GM11168 (cell line): Measurements from ENCODE around the gene NRF1.

Experiments used
- in situ Hi-C: fragments of 300-500 bp; cut with MboI; formaldehyde crosslinking; loops from one replicate; pipeline ENCODE4 v1.12.0; 2022; ENCODE audit warnings: low sequenced_read_pairs; ENCODE audit not compliant: unreplicated experiment

Gene NRF1

DNA sequence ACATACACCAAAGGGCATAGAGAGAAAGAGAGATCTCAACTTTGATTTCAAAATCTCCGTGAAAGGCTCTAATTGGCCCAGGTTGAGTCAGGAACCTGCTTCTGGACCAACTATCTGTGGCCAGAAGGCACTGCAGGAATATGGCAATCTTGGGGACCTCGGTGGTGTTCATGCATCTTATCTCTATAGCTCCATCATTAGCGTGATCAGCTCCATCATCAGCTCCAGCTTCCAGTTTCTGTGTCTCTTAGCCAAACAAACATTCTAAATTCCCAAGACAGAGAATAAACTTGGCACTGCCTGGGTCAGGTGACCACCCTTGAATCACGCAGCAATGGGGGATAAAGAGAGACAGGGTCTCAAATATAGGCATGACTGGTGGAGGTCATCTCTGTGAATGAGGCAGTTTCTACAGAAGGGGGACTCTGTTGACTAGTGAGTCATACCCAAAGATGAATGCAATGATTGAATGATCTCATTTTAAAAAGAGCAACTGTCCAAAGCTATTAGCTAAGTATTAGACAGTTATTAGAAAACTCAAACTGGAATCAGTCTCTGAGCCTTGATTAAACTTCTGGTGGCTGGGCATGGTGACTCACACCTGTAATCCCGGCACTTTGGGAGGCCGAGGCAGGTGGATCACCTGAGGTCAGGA lies 5.4 kb upstream of the NRF1 start:
- in situ Hi-C loops = no loop called here

DNA sequence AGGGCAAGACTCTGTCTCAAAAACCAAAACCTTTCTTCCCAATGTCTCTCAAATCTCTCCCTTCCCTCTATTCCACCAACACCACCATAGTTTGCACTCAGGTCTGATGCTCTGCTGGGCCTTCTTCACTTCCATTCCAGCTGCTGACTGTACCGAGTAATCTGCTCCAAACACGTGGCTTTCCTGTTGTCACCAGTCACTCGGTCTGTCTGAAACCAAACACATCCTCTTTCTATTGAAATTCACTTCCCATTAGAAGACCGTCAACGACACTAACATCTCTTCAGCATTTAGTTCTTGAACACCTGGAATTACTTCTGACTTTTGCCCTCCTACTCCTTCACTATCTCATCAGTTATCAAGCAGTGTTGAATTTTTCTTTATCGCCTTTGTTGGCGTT lies 4.7 kb upstream of the NRF1 start:
- in situ Hi-C loops = no loop called here

DNA sequence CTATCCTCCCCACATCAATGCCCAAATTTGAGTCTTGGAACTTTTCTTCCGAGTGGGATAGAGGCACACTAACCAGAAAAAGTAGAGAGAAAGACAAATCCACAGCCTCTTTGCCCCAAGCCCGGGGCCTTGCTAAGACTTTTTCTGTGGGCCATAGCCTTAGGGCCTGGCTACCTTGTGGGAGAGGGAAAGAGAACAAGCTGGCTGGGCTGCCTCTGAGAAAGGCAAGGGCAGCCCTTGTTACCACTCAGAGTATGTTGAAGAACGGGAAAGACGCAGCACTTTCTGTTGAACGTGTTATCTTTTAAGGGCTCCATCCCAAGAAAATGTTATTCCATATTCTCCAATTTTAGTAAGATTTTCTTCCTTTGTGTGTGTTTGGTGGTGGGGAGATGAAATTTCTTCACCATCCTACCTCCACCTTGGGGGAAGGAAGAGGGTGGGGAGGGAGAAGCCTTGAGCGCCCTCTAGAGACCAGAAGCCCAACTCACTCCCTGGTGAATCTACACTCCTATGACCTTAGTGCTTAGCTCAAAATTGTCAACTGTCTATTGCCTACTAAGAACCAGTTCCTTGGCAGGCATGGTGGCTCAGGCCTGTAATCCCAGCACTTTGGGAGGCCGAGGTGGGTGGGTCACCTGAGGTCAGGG lies 3.9 kb upstream of the NRF1 start:
- in situ Hi-C loops = no loop called here

DNA sequence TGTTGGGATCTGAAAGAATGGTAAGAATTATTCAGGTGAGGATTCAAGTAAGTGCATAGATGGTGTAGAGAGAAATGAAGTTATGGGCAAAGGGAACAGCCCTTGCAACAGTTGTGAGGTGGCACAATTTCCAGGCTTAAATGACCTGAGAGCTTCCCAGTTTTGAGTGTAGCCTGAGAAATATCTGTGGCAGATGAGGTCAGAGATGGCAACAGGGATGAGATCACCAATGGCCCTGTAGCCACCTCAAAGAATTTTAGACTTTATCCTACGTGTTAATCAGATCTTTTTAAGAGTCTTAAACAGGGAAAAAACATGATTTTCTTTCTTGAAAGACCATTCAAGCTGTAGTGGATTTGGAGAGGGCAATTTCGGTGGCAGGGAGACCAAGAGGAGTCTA lies 1.9 kb upstream of the NRF1 start:
- in situ Hi-C loops = no loop called here

DNA sequence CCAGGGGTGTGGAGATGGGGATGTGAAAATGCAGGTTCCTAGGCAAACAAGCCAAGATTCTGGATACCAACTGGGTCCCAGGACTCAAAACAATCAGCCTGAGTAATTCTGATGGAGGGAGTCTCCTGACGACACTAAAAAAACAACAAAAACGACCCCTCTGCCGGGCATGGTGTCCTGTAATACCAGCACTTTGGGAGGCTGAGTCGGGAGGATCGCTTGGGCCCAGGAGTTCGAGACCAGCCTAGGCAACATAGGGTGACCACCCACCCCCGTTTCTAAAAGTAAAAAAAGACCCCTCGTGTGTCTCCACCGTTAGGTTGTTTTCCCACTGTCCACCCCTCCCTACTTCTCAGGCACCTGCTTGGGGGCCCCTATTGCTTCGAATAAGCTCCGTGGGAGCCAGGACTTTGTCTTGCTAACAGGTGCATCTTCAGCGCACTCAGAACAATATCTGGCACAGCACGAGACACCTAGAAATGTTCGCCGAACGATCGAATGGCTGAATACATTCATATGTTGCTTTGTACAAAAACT lies 743 bp upstream of the NRF1 start:
- in situ Hi-C loops = no loop called here

DNA sequence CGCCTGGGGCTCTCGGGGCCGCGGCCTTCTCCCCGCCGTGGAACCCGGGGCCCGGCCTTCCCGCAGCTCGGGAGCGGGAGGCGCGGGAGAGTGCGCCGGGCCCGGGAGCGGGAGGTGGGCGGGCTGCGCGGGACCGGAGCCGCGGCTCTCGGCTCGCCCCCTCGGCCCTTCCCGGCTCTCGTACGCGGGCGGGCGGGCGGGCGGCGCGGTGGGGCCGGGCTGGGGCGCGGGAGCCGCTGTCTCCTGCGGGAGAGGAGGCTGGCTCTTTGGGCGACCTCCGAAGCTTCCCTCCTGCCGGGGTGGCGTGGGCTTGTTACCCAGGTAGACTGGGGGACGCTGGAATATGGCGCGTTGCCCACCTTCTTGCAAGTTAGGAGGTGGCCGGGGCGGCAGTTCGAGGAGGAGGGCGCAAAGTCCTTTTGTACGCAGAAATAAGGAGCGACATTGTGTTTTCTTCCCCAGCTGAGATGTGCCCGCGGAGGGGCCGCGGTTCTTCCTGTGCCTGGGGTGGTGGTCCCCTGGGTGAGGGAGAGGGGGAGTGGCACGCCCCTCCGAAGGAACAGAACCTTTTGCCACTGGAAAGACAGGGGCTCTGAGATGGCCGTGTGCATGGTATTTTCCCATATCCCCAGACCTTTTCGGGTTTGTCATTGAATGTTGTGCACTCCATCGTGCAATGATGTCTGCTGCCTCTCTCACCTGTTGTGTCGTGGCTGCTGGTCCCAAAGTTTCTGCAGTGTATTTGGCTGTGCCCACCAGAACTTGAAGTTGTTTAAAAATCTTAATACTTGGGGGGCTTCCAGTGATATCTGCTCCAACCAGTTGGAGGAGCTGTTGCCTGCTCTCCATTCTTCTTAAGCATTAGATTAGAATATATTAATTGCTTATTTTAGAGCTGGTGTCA lies 844 bp downstream of the NRF1 start:
- in situ Hi-C loops = no loop called here

DNA sequence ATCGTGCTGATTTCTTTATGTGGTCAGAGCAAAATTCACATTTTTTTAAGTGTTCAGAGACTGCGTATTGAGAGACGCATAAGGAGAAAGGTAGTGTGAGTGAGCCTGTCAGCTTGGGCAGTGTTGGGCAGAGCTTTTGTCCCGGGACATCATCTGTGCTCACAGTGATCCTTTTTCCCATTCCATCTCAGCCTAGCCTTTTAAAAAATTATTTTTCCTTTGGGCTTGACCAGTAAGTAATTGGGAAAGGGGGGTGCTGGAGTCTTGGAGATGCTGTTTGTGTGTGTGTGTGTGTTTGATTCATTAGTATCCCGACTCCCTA lies 1.5 kb downstream of the NRF1 start:
- in situ Hi-C loops = no loop called here

DNA sequence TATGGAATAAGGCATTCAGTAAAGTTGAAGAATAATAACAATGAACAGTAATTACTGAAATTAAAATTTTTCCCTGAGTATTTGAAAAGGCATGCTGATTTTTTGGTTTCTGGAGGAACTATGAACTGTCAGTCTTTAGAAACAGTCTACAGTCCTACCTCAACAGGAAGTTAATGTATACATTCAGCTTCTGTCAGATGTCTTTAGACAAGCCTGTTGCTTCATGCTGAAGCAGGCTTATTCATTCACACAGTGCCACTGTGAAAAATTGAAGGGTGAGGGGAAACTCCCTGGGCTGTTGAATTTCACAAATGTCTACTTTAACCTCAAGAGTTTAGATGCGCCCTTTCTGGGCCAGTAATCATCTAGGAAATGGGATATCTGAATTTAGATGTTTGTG lies 3.5 kb downstream of the NRF1 start:
- in situ Hi-C loops = no loop called here

DNA sequence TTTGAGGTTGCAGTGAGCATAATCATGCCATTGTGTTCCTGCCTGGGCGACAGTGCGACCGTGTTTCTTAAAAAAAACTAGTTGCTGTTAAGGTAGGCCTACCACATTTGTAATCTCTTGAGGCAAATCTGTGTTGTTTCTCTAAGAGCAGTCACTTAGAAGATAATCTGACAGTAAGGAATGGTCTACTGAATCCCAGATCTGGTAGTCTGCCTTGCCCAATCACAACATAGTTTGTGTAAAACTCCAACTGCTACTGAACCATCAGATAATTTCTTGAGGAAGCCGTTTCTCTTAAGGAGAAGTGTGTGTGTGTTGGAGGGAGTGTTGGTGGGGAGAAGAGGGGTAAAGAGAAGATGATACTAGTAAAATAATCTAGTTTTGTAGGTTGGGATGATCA lies 5.0 kb downstream of the NRF1 start:
- in situ Hi-C loops = no loop called here

DNA sequence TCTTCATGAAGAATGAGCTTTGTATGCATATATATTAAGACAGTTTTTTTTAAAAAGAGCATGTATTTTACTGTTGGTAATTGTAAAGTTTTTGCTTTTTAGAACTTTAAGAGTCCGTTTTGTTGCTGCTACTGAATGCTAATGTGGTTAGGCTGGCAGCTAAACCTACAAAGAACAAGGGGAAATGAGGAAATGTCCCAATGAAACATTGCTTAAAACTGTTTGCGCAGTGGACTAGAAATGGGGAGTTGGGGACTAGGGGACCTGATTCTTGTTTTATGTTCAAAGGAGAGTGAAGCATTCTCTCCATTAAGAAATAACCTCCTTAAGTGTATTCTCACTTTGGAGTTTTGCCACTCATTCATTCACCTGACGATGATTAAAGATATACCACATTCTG lies 5.7 kb downstream of the NRF1 start:
- in situ Hi-C loops = no loop called here

DNA sequence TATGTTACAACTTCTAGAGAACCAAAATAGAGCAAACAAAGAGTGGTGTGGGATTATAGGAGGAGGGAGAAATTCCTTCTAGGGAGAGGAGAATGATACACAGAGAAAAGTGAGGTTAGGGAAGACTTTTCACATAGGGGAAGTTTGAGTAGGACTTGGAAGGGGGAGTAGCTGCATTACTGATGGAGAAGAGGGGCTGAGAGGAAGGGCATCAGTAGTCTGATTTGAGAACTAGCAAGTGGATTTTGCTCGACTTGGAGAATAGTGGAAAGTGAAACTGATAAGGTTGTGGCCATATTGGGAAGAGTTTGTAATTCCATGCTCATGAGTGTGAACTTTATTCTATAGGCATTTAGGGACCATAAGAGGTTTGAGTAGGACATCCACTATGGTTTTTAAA lies 6.1 kb downstream of the NRF1 start:
- in situ Hi-C loops = no loop called here

DNA sequence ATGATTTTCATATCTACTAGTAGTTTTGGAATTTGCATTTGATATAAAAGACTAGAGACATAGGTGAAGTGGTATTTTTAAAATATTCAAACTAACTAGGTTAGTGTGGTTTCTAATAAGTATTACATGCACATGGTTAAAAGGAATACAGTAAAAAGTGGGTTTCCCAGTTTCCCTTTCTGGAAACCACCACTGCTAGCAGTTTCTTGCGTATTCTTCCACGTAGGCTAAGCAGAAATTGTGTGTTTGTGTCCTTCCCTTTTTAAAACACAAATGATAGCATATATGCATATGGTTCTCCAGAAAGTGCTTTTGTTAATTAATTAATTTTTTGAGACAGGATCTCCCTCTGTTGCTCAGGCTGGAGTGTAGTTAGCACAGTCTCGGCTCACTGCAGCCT lies 15.4 kb downstream of the NRF1 start:
- in situ Hi-C loops = loop anchor here (25.0 kb wide), 1 partner anchor 265 kb away; no protein-coding TSS in a partner anchor

DNA sequence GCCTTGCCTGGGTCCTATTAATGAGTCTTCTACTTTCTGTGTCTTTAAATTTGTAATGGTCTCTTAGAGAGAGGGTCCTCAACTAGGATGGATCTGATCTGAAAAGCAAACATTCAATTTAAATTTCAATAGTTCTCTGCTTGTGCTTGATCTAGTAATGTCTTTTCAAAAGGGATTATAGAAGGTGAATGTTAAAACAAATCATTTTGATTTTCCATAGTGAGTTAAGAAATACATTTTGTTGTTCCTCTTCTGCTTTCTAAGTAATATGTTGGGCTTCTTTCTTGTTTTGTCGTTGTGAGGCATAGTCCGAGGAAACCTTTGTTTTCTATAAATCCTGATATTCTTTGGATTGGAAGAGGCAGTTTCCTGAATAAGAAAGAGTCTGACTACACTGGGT lies 18.8 kb downstream of the NRF1 start:
- in situ Hi-C loops = loop anchor here (25.0 kb wide), 1 partner anchor 268 kb away; no protein-coding TSS in a partner anchor

DNA sequence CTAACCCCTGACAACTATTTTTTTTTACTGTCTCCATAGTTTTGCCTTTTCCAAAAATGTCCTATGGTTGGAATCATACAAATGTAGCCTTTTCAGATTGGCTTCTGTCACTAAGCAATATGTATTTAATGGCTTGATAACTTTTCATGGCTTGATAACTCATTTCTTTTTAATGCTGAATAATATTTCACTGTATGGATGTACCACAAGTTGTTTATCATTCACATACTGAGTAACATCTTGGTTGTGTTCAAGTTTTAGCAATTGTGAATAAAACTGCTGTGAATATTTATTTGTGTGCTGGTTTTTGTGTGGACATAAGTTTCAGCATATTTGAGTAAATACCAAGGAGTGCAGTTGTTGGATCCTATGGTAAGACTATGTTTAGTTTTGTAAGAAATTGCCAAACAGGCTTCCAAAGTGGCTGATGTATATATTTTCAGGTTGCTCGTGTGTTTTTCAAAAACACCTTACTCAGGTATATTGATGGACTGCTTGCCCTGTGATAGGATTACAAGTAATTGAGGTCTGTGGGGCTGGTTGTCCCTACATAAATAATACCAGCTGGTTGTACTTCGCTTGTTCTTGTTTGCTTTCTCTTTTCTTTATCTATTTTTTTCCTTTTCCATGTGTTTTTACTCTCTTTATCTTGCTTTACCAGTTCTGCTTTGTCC lies 23.0 kb downstream of the NRF1 start:
- in situ Hi-C loops = loop anchor here (25.0 kb wide), 1 partner anchor 272 kb away; no protein-coding TSS in a partner anchor

DNA sequence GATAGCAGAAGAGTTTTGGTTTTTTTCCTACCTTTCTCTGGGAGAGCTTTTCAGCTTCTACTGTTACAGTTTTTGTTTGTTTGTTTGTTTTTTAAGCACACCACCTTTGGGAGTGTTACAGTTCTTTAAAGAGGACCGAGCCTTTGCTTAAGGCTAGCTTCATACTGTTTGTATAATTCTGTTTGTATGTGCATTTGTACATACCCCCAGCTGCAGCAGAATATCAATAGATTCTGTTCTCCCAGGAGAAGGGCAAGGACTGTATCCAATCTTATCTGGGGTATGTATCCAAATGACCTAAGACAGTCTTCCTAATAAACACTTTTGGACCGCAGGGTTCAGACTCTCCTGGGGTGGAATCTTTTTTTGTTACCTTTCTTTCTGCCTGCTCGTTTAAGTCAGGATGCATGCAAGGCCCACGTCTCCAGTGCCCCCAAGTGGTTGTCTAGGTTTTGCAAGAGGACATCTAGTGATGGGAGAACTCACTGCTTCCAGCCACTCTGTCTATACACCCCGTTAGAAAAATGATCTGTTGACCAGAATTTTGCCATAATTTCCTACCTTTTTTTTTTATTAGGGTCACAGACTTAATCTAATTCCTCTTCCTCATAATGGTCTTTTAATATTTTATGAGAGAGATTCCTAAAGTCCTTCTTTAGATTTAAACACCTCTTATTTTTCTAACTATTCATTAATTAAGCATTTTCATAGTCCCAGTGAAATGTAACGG lies 23.9 kb downstream of the NRF1 start:
- in situ Hi-C loops = loop anchor here (25.0 kb wide), 1 partner anchor 273 kb away; no protein-coding TSS in a partner anchor

DNA sequence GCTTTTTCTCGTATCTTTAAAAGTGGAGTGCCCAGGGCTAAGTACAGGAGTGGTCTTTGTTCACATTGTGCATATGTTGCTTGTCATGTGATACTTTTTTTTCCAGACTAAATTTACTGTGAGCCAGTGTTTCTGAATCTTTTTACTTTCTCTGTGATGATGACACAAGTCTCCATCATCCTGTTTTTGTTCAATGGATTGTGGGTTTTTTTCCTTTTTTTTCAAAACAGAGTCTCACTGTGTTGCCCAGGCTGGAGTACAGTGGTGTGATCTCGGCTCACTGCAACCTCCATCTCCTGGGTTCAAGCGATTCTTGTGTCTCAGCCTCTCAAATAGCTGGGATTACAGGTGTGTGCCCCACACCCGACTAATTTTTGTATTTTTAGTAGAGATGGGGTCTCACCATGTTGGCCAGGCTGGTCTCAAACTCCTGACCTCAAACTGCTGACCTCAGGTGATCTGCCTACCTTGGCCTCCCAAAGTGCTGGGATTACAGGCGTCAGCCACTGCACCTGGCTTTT lies 24.6 kb downstream of the NRF1 start:
- in situ Hi-C loops = loop anchor here (25.0 kb wide), 1 partner anchor 274 kb away; no protein-coding TSS in a partner anchor

DNA sequence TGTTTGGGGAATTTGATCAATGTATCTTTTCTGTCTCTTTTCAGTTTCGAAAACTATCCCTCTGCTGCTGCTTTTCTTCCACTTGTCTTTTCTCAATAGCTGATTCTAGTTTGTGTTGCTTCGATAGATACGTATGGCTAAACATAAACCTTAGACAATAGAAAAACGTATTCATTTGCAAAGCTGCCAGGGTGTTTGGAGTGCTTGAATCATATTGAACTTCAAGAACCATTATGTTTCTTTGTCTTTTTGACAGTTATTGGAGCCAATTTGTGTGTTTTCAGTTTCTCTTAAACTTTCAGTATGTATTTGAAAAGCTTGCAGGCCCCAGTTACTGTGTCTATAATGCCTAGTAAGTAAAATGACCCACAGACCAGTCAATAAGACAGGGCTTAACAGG lies 25.1 kb downstream of the NRF1 start:
- in situ Hi-C loops = loop anchor here (25.0 kb wide), 1 partner anchor 274 kb away; no protein-coding TSS in a partner anchor

DNA sequence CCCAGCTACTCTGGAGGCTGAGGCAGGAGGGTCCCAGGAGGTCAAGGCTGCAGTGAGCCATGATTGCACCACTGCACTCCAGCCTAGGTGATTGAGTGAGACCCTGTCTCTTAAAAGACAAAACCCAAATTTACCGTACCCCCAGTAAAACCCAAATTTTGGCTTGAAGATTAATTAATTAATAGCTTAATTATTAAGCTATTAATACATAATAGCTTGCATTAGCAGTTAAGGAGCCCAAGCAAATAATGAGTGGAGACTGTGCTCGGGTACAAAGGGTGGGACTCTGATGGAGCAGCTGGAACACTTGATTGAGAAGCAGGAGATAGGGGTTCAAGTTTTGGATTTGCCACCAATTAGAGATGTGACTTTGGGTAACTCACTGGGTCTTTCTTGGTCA lies 28.9 kb downstream of the NRF1 start:
- in situ Hi-C loops = loop anchor here (25.0 kb wide), 1 partner anchor 278 kb away; no protein-coding TSS in a partner anchor

DNA sequence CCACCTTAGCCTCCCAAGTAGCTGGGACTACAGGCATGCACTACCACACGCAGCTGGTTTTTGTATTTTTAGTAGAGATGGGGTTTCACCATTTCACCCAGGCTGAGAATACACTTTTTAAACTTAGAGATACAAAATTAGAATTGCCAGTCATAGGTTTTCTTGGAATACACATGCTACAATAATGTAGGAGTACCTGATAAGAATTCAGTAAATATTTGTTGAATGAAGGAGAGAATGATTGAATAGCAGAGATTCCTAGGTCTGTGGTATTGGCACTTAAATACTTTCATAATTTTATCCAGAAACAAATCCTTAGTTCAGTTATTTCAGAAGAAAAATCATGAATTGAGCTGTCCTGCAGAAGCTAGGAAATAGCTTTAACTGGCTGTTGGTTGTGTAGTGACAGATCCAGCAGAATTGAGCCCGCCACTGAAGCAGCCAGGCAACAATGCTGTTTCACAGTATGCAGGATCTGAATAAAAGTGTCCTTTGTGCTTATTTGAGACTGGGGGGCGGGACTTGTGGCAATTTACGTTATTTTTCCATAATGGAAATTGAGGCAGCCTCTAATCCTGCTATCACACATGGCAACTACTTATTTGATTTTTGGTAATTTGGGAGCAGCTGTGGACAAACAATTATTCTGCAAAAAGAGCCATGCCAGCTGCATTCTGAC lies 31.5 kb downstream of the NRF1 start:
- in situ Hi-C loops = loop anchor here (25.0 kb wide), 1 partner anchor 281 kb away; no protein-coding TSS in a partner anchor
